GM12878 (cell line): ENCODE results near the gene MGMT. TPM values are rescaled to one million over a fixed set of nuclear protein-coding genes. Genes with fewer than 3 reads are reported as not detected.

Experiments
- ATAC-seq: fragments of 200-7000 bp; cut with Tn5 transposase; 3 replicates; pipeline ENCODE4 v1.9.1; 2020; ENCODE audit warnings: mild to moderate bottlenecking, moderate library complexity
- BruUV-seq: library from RNA; stranded (reverse); fragments of 400-500 nt; replicated peaks from 2 replicates; lab custom pipeline; 2021; lab: Mats Ljungman, UMichigan
- CTCF ChIA-PET: fragments of 300-600 bp; sonication (Branson Sonifier 250); formaldehyde crosslinking; extraction: SDS; loops from one replicate; lab custom pipeline; 2021; ENCODE audit warnings: inconsistent platforms; lab: Yijun Ruan, JAX
- POLR2A ChIA-PET: fragments of 350-600 bp; formaldehyde crosslinking; extraction: SDS; loops from one replicate; lab custom pipeline; 2021; ENCODE audit warnings: inconsistent platforms; lab: Charles Lee
- RAD21 ChIA-PET: fragments of 300-600 bp; sonication (Branson Sonifier 250); formaldehyde crosslinking; loops from one replicate; lab custom pipeline; 2023; ENCODE audit warnings: antibody characterized with exemption; ENCODE audit not compliant: unreplicated experiment; lab: Charles Lee
- SMC1A ChIA-PET: fragments of 300-600 bp; sonication (Branson Sonifier 250); formaldehyde crosslinking; loops from one replicate; lab custom pipeline; 2023; ENCODE audit not compliant: unreplicated experiment, uncharacterized antibody; lab: Charles Lee
- DNase-seq: peaks from one replicate; pipeline ENCODE4 v3.0.0-alpha.2; 2011; ENCODE audit warnings: low read depth, low spot score
- FAIRE-seq: peaks from 3 replicates; lab custom pipeline; 2011; peaks lifted over from hg19 to GRCh38; lab: Jason Lieb, UNC
- H2AFZ ChIP-seq: 2 replicates; pipeline ENCODE4 v1.6.0; 2011; ENCODE audit warnings: low read depth, low read length, control low read depth; ENCODE audit not compliant: control insufficient read depth
- H3K27ac ChIP-seq: 2 replicates; pipeline ENCODE4 v1.5.1; 2011; ENCODE audit warnings: control low read depth; ENCODE audit not compliant: control insufficient read depth, insufficient read depth
- H3K27me3 ChIP-seq, 2 experiments: replicated peaks in 1 of 2; 2 replicates each; pipeline versions ENCODE4 v1.6.0 to v1.6.1; 2011; ENCODE audit warnings: low read length in 1 of 2; ENCODE audit not compliant: control insufficient read depth in 2 of 2, insufficient read depth in 2 of 2
- H3K36me3 ChIP-seq, 2 experiments: 2 replicates each; pipeline ENCODE4 v1.5.1; 2011; ENCODE audit warnings: low read length in 1 of 2; ENCODE audit not compliant: control insufficient read depth in 2 of 2, insufficient read depth in 2 of 2
- H3K4me1 ChIP-seq: 2 replicates; pipeline ENCODE4 v1.6.1; 2011; ENCODE audit warnings: mild to moderate bottlenecking, low read length, moderate library complexity, mixed read lengths; ENCODE audit not compliant: control insufficient read depth, insufficient read depth
- H3K4me2 ChIP-seq: 2 replicates; pipeline ENCODE4 v1.6.0; 2011; ENCODE audit warnings: control low read depth; ENCODE audit not compliant: control insufficient read depth, insufficient read depth
- H3K4me3 ChIP-seq: fragments of 200-600 bp; sonication (generic); 2 replicates; pipeline ENCODE4 v1.5.1; 2016
- H3K79me2 ChIP-seq: 2 replicates; pipeline ENCODE4 v1.6.0; 2011; ENCODE audit warnings: low read length; ENCODE audit not compliant: control insufficient read depth, insufficient read depth
- H3K9ac ChIP-seq: 2 replicates; pipeline ENCODE4 v1.8.0; 2011; ENCODE audit warnings: low read length, control low read depth, mixed read lengths; ENCODE audit not compliant: control insufficient read depth, insufficient read depth
- H3K9me3 ChIP-seq: replicated peaks from 3 replicates; pipeline ENCODE4 v1.5.1; 2011; ENCODE audit warnings: mild to moderate bottlenecking, low read length; ENCODE audit not compliant: control insufficient read depth, insufficient read depth
- H4K20me1 ChIP-seq: 2 replicates; pipeline ENCODE4 v1.6.0; 2011; ENCODE audit not compliant: control insufficient read depth, insufficient read depth
- BCLAF1 ChIP-seq: fragments of 450-650 bp; IDR thresholded peaks from 2 replicates; pipeline ENCODE4 v1.6.1; 2017; ENCODE audit warnings: antibody characterized with exemption, mild to moderate bottlenecking, moderate library complexity
- FOS ChIP-seq: IDR thresholded peaks from 3 replicates; pipeline ENCODE4 v1.6.1; 2011; ENCODE audit warnings: borderline replicate concordance; ENCODE audit not compliant: insufficient read length; ENCODE audit errors: extremely low read depth
- IKZF1 ChIP-seq: fragments of 450-650 bp; conservative IDR thresholded peaks from 2 replicates; pipeline ENCODE4 v1.6.1; 2017; ENCODE audit warnings: antibody characterized with exemption, mild to moderate bottlenecking
- JUND ChIP-seq: IDR thresholded peaks from 2 replicates; pipeline ENCODE4 v1.6.1; 2012; ENCODE audit warnings: low read depth, mild to moderate bottlenecking, low read length, improper control_type of control experiment, moderate library complexity
- MAX ChIP-seq: IDR thresholded peaks from 2 replicates; pipeline ENCODE4 v1.6.1; 2012; ENCODE audit warnings: low read depth, low read length, improper control_type of control experiment
- MEF2B ChIP-seq: fragments of 450-650 bp; IDR thresholded peaks from 2 replicates; pipeline ENCODE4 v1.6.1; 2018; ENCODE audit warnings: mild to moderate bottlenecking, moderate library complexity; ENCODE audit not compliant: partially characterized antibody, poor library complexity, severe bottlenecking
- NFXL1 ChIP-seq: fragments of 450-650 bp; IDR thresholded peaks from 2 replicates; pipeline ENCODE4 v1.6.1; 2017; ENCODE audit warnings: antibody characterized with exemption, mild to moderate bottlenecking, borderline replicate concordance
- NR2F1 ChIP-seq: fragments of 450-650 bp; conservative IDR thresholded peaks from 2 replicates; pipeline ENCODE4 v1.6.1; 2017; ENCODE audit warnings: mild to moderate bottlenecking
- RAD51 ChIP-seq: fragments of 450-650 bp; IDR thresholded peaks from 2 replicates; pipeline ENCODE4 v1.6.1; 2016; ENCODE audit warnings: moderate library complexity, mild to moderate bottlenecking, inconsistent platforms
- SIX5 ChIP-seq: IDR thresholded peaks from 2 replicates; pipeline ENCODE4 v1.6.1; 2011; ENCODE audit warnings: mild to moderate bottlenecking, low read depth, low read length, moderate library complexity; ENCODE audit not compliant: severe bottlenecking
- ZZZ3 ChIP-seq: IDR thresholded peaks from 2 replicates; pipeline ENCODE4 v1.6.1; 2011; ENCODE audit warnings: low read depth; ENCODE audit not compliant: control insufficient read depth, insufficient read length
- WGBS: methylation state at CpG from one replicate; pipeline ENCODE4 v1.1.6; 2016; ENCODE audit warnings: low lambda C conversion rate; ENCODE audit not compliant: insufficient replicate concordance, insufficient coverage; ENCODE audit errors: missing lambda C conversion rate; 5-methylcytosine and 5-hydroxymethylcytosine counted together
- in situ Hi-C: fragments of 300-500 bp; cut with MboI; formaldehyde crosslinking; loops from 9 replicates; pipeline ENCODE4 v1.14.3; 2018; ENCODE audit warnings: mixed read lengths
- intact Hi-C: fragments of 100-400 bp; cut with micrococcal nuclease; formaldehyde crosslinking; loops from one replicate; pipeline ENCODE4 v1.14.2; 2022; ENCODE audit not compliant: unreplicated experiment
- polyA plus RNA-seq, 11 experiments: library from polyadenylated mRNA; depleted of rRNA in 4 of 11; unstranded in 6 of 11; stranded (reverse) in 5 of 11; fragments of >200 nt; fragmentation: Nextera tagmentation in 4 of 11; fragmentation: Illumina TruSeq in 1 of 11; extraction: Ambion mirVana in 4 of 11; extraction: Trizol in 1 of 11; gene quantifications; 1 replicate in 1 of 11; 2 replicates in 10 of 11; pipeline versions ENCODE4 v1.2.1 to v1.2.3, GENCODE V29; 2011 to 2016; ENCODE audit warnings: inconsistent platforms in 2 of 11, missing spikeins in 2 of 11, low read depth in 1 of 11
- total RNA-seq, 4 experiments: library from RNA; depleted of rRNA in 3 of 4; stranded (reverse); fragments of >200 nt in 3 of 4; fragmentation: Illumina TruSeq in 1 of 4; extraction: Trizol in 1 of 4; gene quantifications; 2 replicates each; pipeline versions ENCODE4 v1.2.1 to v1.2.3, GENCODE V29; 2013 to 2021

Gene MGMT
- total and polyA plus RNA-seq, 10 of the 15 experiments (the other 5 are each of a cell fraction or from before 2014, with no cell fraction given): 0.16 to 24.2 (median 13.3) TPM

GRCh38 chr10:129742742-129743550 lies 275.9 kb downstream of the MGMT start:
- intact Hi-C loops: no loop called here
- in situ Hi-C loops: no loop called here

More at GRCh38 chr10:129742742-129743550, 275.9 kb downstream of the MGMT start:
- ATAC-seq (no peak), DNase-seq (no peak), FAIRE-seq (no peak)
- H3K9ac ChIP-seq: no peak overlapping the region
- H3K4me3 ChIP-seq: no peak overlapping the region
- CTCF ChIA-PET: no interaction called here
- no peak overlapping the region for H3K4me2 ChIP-seq
- no peaks in the 10 kb centered on the region for H4K20me1 ChIP-seq
- RAD21 ChIA-PET: no interaction called here
- no peak overlapping the region for H3K27ac ChIP-seq
- no peak for TF ChIP-seq BCLAF1
- TF ChIP-seq IKZF1: no peak
- no peak for TF ChIP-seq MAX
- TF ChIP-seq SIX5: no peak
- TF ChIP-seq FOS: no peak
- no peak for TF ChIP-seq NR2F1
- TF ChIP-seq ZZZ3: no peak
- TF ChIP-seq NFXL1: no peak
- TF ChIP-seq JUND: no peak
- no peak for TF ChIP-seq RAD51
- TF ChIP-seq MEF2B: no peak
- SMC1A ChIA-PET: no interaction called here
- 89% methylated on average over 30 of the region's 30 CpGs for WGBS
- H2AFZ ChIP-seq: no peak overlapping the region
- H3K9me3 ChIP-seq: no peaks in the 10 kb centered on the region; the same call in 2 of the 3 replicates
- no peaks in the 10 kb centered on the region for H3K36me3 ChIP-seq
- no TSS peak for BruUV-seq
- no peaks in the 10 kb centered on the region for H3K27me3 ChIP-seq
- no peaks in the 10 kb centered on the region for H3K4me1 ChIP-seq
- H3K79me2 ChIP-seq: no peaks in the 10 kb centered on the region
- POLR2A ChIA-PET: no interaction called here
